Adrenal gland (tissue), 5 donors: ENCODE measurements around the gene FTH1.

Source experiments
- CTCF ChIP-seq, 6 experiments: fragments of 450-650 bp in 4 of 6; fragments of 200-600 bp in 2 of 6; sonication (generic) in 1 of 6; IDR thresholded peaks; 1 replicate in 5 of 6; 2 replicates in 1 of 6; pipeline versions ENCODE4 v1.5.1 to v1.8.0; 2016 to 2021; ENCODE audit warnings: antibody characterized with exemption in 6 of 6, mild to moderate bottlenecking in 2 of 6, moderate library complexity in 1 of 6
- POLR2A ChIP-seq, 2 donors: fragments of 450-650 bp; IDR thresholded peaks; one replicate each; pipeline ENCODE4 v1.6.1; 2017; ENCODE audit warnings: antibody characterized with exemption in 2 of 2, mild to moderate bottlenecking in 2 of 2, moderate library complexity in 1 of 2
- donor health status: DM: no; HTN: no; CAD: no.

- TF ChIP-seq CTCF (IDR thresholded peaks at IDR 0.05) (no peak), POLR2A (IDR thresholded peaks at IDR 0.05) (no peak)
Measured at GRCh38 chr11:61919705-61920631, 47.5 kb downstream of the FTH1 start.
